A673 (cell line): ENCODE measurements around the gene ADGRD1. TPM values are rescaled to one million over a fixed set of nuclear protein-coding genes. Genes with fewer than 3 reads are reported as not detected.

Experiments
- BruUV-seq: library from RNA; stranded (reverse); fragments of 400-500 nt; replicated peaks from 2 replicates; lab custom pipeline; 2021; lab: Mats Ljungman, UMichigan
- CTCF ChIA-PET: fragments of 300-600 bp; sonication (Branson Sonifier 250); formaldehyde crosslinking; loops from one replicate; lab custom pipeline; 2022; ENCODE audit warnings: antibody characterized with exemption; lab: Charles Lee
- POLR2A ChIA-PET: fragments of 300-600 bp; sonication (Branson Sonifier 250); formaldehyde crosslinking; loops from one replicate; lab custom pipeline; 2022; ENCODE audit warnings: antibody characterized with exemption; ENCODE audit not compliant: low non-redundant PET; lab: Charles Lee
- DNase-seq: peaks from one replicate; pipeline ENCODE4 v3.0.0-alpha.2; 2015; ENCODE audit warnings: low spot score
- H3K27ac ChIP-seq: fragments of 200-600 bp; sonication (generic); 2 replicates; pipeline ENCODE4 v1.5.1; 2016; ENCODE audit warnings: mixed run types, low read depth, mild to moderate bottlenecking, mixed read lengths, antibody characterized with exemption, low read length; ENCODE audit not compliant: poor library complexity, severe bottlenecking
- H3K27me3 ChIP-seq: fragments of 200-600 bp; sonication (generic); replicated peaks from 2 replicates; pipeline ENCODE4 v1.6.1; 2017; ENCODE audit warnings: mixed run types, low read depth, mild to moderate bottlenecking, mixed read lengths, antibody characterized with exemption, low read length; ENCODE audit not compliant: insufficient read depth, poor library complexity
- H3K36me3 ChIP-seq: fragments of 200-600 bp; sonication (generic); 2 replicates; pipeline ENCODE4 v1.6.1; 2016; ENCODE audit warnings: mixed run types, mild to moderate bottlenecking, mixed read lengths, antibody characterized with exemption, low read length; ENCODE audit not compliant: insufficient read depth, poor library complexity, severe bottlenecking
- H3K4me1 ChIP-seq: fragments of 200-600 bp; sonication (generic); 2 replicates; pipeline ENCODE4 v1.6.1; 2017; ENCODE audit warnings: mixed run types, mild to moderate bottlenecking, mixed read lengths, antibody characterized with exemption, low read length; ENCODE audit not compliant: insufficient read depth, poor library complexity, severe bottlenecking
- H3K4me3 ChIP-seq: fragments of 200-600 bp; sonication (generic); 2 replicates; pipeline ENCODE4 v1.5.1; 2016; ENCODE audit warnings: low read depth, mixed run types, mild to moderate bottlenecking, mixed read lengths, low read length; ENCODE audit not compliant: poor library complexity, severe bottlenecking
- H3K9me3 ChIP-seq: fragments of 200-600 bp; sonication (generic); 2 replicates; pipeline ENCODE4 v1.6.1; 2016; ENCODE audit warnings: mixed run types, low read depth, mild to moderate bottlenecking, mixed read lengths, antibody characterized with exemption, low read length; ENCODE audit not compliant: poor library complexity, severe bottlenecking
- EZH2 ChIP-seq: fragments of 200-600 bp; sonication (generic); IDR thresholded peaks from 2 replicates; pipeline ENCODE4 v1.6.1; 2017; ENCODE audit warnings: borderline replicate concordance, low read depth, mild to moderate bottlenecking, mixed read lengths, antibody characterized with exemption, low read length; ENCODE audit not compliant: poor library complexity, severe bottlenecking
- intact Hi-C: fragments of 100-400 bp; cut with micrococcal nuclease; formaldehyde crosslinking; loops from one replicate; pipeline ENCODE4 v1.10.0; 2022; ENCODE audit not compliant: unreplicated experiment
- total RNA-seq: library from RNA; stranded (reverse); gene quantifications from 2 replicates; pipeline ENCODE4 v1.2.3, GENCODE V29; 2021
- TF ChIP-seq, protein P1 (sequence below): fragments of 300-800, 200-600 bp; sonication (generic); conservative IDR thresholded peaks from 2 replicates; pipeline ENCODE4 v1.5.1; 2017; ENCODE audit warnings: low read depth, mild to moderate bottlenecking, antibody characterized with exemption, low read length, moderate library complexity, mixed read lengths

The ADGRD1 gene
- total RNA-seq, 1 experiment from 2014 or later: not detected

DNA sequence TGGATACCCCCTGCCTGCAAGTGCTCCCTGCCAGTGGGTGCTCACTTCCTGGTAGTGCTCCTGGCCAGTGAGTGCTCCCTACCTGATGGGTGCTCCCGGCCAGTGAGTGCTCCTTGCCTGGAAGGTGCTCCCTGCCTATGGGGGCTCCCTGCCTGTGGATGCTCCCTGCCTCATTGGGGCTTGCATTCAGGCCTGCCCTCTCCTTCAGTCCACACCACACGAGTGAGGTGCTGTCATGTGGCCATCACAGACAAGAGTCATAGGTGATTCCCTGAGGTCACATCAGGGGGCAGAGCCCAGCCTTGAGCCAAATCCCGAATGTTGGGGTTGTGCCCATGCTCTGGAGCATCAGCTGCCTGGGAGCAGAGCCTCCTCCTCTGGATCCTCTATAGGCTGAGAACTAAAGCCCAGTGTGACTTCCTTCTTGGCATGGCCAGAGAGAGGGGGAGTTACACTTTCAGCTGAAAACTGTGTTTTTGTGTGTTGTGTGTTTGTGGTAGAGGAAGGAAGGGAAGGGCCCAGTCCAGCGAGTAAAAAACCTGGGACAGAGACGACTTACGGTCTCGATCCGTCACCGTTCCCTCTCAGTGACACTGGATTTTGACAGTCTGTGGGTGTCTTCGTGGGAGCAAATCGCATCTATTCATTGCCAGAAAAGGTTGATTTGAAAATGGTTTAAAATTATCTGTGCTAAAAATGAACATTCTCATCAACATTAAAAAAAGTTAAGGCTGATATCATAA, 136.0 kb downstream of the ADGRD1 start:
- Histone ChIP-seq H3K27me3 (no peaks in the 10 kb centered on the region), H3K4me3 (no peak overlapping the region), H3K4me1 (no peaks in the 10 kb centered on the region), H3K36me3 (no peaks in the 10 kb centered on the region), H3K9me3 (no peaks in the 10 kb centered on the region), H3K27ac (no peak overlapping the region)
- no TSS peak for BruUV-seq
- DNase-seq: no peak
- TF ChIP-seq, protein P1, sequence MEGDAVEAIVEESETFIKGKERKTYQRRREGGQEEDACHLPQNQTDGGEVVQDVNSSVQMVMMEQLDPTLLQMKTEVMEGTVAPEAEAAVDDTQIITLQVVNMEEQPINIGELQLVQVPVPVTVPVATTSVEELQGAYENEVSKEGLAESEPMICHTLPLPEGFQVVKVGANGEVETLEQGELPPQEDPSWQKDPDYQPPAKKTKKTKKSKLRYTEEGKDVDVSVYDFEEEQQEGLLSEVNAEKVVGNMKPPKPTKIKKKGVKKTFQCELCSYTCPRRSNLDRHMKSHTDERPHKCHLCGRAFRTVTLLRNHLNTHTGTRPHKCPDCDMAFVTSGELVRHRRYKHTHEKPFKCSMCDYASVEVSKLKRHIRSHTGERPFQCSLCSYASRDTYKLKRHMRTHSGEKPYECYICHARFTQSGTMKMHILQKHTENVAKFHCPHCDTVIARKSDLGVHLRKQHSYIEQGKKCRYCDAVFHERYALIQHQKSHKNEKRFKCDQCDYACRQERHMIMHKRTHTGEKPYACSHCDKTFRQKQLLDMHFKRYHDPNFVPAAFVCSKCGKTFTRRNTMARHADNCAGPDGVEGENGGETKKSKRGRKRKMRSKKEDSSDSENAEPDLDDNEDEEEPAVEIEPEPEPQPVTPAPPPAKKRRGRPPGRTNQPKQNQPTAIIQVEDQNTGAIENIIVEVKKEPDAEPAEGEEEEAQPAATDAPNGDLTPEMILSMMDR: no peak
- no peak for TF ChIP-seq EZH2
- intact Hi-C loops: no loop called here
- CTCF ChIA-PET: no interaction called here
- POLR2A ChIA-PET: no interaction called here

DNA sequence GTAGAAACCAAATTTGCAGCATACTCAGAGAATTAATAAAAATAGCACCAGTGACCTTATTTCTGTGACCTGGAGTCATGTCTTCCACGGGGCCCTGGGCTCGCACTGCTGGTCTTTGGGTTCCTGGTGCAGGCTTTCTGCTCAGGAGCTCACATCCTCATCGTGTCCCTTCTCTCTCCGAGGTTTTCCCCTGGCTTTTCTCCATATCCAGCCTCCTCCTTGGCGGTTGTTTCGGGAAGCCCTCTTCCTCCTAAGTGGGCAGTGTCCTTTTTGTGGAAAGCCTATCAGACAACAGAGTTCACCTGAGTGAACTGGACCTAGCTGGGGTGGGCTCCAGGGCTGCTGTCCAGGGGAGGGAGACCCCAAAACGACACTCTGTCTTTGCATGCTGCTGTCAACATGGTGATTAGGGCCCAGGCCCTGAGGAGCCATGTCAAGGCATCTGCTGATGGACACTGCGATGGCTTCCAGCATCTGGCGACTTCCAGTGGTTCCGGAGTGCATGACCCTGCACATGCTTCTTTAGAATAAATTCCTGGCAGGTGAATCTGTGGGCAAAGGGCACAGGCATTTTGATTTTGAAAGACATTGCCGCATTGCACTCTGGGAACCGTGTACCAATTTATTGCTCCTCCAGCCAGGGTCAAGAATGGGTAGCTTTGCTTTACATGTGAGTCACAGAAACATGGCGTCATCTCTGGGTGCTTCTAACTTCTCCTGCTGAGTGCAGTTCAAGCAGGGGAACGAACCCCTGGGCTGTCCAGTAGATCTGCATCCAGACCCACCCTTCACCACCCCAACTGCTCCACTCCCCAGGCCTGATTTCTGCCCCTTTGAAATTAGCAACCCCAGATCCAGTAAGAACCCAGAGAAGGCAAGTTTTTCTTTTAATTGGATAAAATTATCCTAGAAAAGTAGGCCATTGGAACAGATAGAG, 136.8 kb downstream of the ADGRD1 start:
- CTCF ChIA-PET: no interaction called here
- H3K27ac ChIP-seq: no peak overlapping the region
- no peaks in the 10 kb centered on the region for H3K36me3 ChIP-seq
- no peak overlapping the region for H3K4me3 ChIP-seq
- POLR2A ChIA-PET: no interaction called here
- intact Hi-C loops: no loop called here
- no peaks in the 10 kb centered on the region for H3K27me3 ChIP-seq
- no peaks in the 10 kb centered on the region for H3K4me1 ChIP-seq
- TF ChIP-seq, protein P1: no peak
- TF ChIP-seq EZH2: no peak
- no TSS peak for BruUV-seq
- H3K9me3 ChIP-seq: no peaks in the 10 kb centered on the region
- no peak for DNase-seq

DNA sequence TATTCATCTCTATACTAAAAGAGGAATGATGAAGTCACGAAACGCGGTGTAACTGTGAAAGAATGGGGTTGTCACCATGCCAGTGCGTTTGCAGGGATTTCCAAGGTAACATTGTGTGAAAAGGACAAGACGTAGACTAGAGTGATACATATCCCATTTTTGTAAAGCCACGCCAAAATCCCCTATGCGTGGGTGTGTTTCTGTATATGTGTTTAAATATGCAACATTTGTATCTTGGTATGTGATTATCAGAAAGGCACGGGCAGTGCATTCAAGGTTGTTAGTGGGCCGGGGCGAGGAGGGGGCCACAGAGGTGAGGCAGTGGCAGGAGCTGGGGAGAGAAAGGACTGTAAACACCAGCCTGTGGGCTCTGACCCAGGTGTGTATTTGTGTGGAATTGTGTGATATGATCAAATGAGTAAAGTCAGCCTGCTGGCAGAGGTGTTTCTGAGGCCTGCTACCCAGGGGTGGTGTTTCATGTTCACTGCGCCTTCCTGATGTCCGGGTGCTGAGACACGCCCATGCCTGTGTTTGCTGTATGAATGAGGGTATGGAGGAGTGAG, 137.8 kb downstream of the ADGRD1 start:
- intact Hi-C loops: no loop called here
- POLR2A ChIA-PET: no interaction called here
- H3K27ac ChIP-seq: no peak overlapping the region
- DNase-seq: no peak
- no peaks in the 10 kb centered on the region for H3K4me1 ChIP-seq
- BruUV-seq: no TSS peak
- no peaks in the 10 kb centered on the region for H3K27me3 ChIP-seq
- TF ChIP-seq, protein P1: no peak
- TF ChIP-seq EZH2: no peak
- no peaks in the 10 kb centered on the region for H3K36me3 ChIP-seq
- no peaks in the 10 kb centered on the region for H3K9me3 ChIP-seq
- no peak overlapping the region for H3K4me3 ChIP-seq
- CTCF ChIA-PET: no interaction called here
